Right lobe of liver (tissue), 6 donors: Measurements from ENCODE around the gene CNTN5. TPM values are rescaled to one million over a fixed set of nuclear protein-coding genes. Genes with fewer than 3 reads are reported as not detected.

Experiments
- ATAC-seq, 4 donors: fragments of 200-7000 bp; cut with Tn5 transposase; one replicate each; pipeline ENCODE4 v1.9.1; 2020; ENCODE audit warnings: mild to moderate bottlenecking in 4 of 4, moderate library complexity in 4 of 4
- DNase-seq, 3 donors: peaks; one replicate each; pipeline ENCODE4 v3.0.0-alpha.2; 2020
- H3K27ac ChIP-seq, 3 donors: fragments of 200-600 bp; one replicate each; pipeline ENCODE4 v1.8.0; 2022
- H3K27me3 ChIP-seq, 2 donors: fragments of 200-600 bp; one replicate each; pipeline ENCODE4 v1.8.0; 2022
- H3K36me3 ChIP-seq, 4 donors: fragments of 200-600 bp; sonication (generic) in 1 of 4; one replicate each; pipeline versions ENCODE4 v1.5.1 to v1.8.0; 2017 to 2022; ENCODE audit warnings: control low read depth in 1 of 4
- H3K4me1 ChIP-seq, 4 donors: fragments of 200-600 bp; sonication (generic) in 1 of 4; one replicate each; pipeline versions ENCODE4 v1.5.1 to v1.8.0; 2017 to 2022; ENCODE audit warnings: control low read depth in 1 of 4
- H3K4me3 ChIP-seq, 3 donors: fragments of 200-600 bp; one replicate each; pipeline ENCODE4 v1.8.0; 2022
- H3K9me3 ChIP-seq, 4 donors: fragments of 200-600 bp; sonication (generic) in 1 of 4; one replicate each; pipeline versions ENCODE4 v1.5.1 to v1.8.0; 2017 to 2022; ENCODE audit warnings: control low read depth in 1 of 4
- POLR2A ChIP-seq: fragments of 450-650 bp; IDR thresholded peaks from one replicate; pipeline ENCODE4 v1.6.1; 2017; ENCODE audit warnings: antibody characterized with exemption, mild to moderate bottlenecking
- WGBS: methylation state at CpG from one replicate; pipeline ENCODE4 v1.1.6; 2018; ENCODE audit warnings: low coverage, low lambda C conversion rate; ENCODE audit not compliant: insufficient coverage; ENCODE audit errors: missing lambda C conversion rate; 5-methylcytosine and 5-hydroxymethylcytosine counted together
- intact Hi-C, 2 donors: fragments of 100-400 bp; cut with DNase I; formaldehyde crosslinking; loops; one replicate each; pipeline versions ENCODE4 v1.11.2 to v1.14.1; 2022
- total RNA-seq, 6 experiments: library from RNA; depleted of rRNA in 2 of 6; stranded (reverse); fragments of >200 nt in 2 of 6; fragmentation: NEBNext Ultra II Directional in 3 of 6; extraction: Animal tissue kit (Norgen Biotek cat#: 25700) in 3 of 6; gene quantifications; one replicate each; pipeline versions ENCODE4 v1.1.0 to v1.2.4, GENCODE V29; 2016 to 2023
- TF ChIP-seq, protein P1 (sequence below), 4 donors: fragments of 200-600 bp in 3 of 4; fragments of 450-650 bp in 1 of 4; IDR thresholded peaks; one replicate each; pipeline versions ENCODE4 v1.5.1 to v1.8.0; 2016 to 2022; ENCODE audit warnings: antibody characterized with exemption in 4 of 4, mild to moderate bottlenecking in 2 of 4
- donor health status: DM: no; HTN: yes; CAD: no.
- donor health status: DM: no; HTN: no; CAD: no.
- donor health status: DM: no; HTN: no; CAD: no.
- donor health status: DM: no; HTN: yes; CAD: no.
- donor health status: DM: no; HTN: yes; CAD: no.

The CNTN5 gene
- total RNA-seq, 6 experiments from 2014 or later: 0.13 to 0.19 TPM; not detected in 4

DNA sequence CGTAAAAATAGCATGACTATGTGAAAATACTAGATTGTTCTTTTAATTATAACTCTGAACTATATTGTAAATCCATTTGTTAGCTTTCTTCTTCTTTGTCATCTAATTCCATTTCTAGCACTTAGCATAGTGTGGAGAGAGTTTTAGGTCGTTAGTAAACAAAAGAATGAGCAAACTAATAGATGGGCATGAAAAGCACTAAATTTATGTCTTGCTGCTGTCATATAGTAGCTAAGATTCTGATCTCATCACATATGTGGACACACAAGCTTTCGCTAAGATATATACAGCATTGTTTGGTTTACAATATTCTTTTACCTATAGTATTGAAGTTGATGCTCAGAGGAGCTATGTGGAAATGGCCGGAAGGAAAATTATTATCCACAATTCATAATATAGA lies 370.5 kb downstream of the CNTN5 start:
- ATAC-seq (no peak), DNase-seq (no peak)
- no peak overlapping the region for H3K4me3 ChIP-seq
- WGBS: 52% methylated on average over 4 of the region's 4 CpGs
- intact Hi-C loops: no loop called here
- no peaks in the 10 kb centered on the region for H3K4me1 ChIP-seq
- H3K27me3 ChIP-seq: no peaks in the 10 kb centered on the region
- no peak overlapping the region for H3K27ac ChIP-seq
- no peaks in the 10 kb centered on the region for H3K36me3 ChIP-seq
- no peaks in the 10 kb centered on the region for H3K9me3 ChIP-seq
- TF ChIP-seq, protein P1, sequence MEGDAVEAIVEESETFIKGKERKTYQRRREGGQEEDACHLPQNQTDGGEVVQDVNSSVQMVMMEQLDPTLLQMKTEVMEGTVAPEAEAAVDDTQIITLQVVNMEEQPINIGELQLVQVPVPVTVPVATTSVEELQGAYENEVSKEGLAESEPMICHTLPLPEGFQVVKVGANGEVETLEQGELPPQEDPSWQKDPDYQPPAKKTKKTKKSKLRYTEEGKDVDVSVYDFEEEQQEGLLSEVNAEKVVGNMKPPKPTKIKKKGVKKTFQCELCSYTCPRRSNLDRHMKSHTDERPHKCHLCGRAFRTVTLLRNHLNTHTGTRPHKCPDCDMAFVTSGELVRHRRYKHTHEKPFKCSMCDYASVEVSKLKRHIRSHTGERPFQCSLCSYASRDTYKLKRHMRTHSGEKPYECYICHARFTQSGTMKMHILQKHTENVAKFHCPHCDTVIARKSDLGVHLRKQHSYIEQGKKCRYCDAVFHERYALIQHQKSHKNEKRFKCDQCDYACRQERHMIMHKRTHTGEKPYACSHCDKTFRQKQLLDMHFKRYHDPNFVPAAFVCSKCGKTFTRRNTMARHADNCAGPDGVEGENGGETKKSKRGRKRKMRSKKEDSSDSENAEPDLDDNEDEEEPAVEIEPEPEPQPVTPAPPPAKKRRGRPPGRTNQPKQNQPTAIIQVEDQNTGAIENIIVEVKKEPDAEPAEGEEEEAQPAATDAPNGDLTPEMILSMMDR (IDR thresholded peaks at IDR 0.05): no peak
- TF ChIP-seq POLR2A: no peak

DNA sequence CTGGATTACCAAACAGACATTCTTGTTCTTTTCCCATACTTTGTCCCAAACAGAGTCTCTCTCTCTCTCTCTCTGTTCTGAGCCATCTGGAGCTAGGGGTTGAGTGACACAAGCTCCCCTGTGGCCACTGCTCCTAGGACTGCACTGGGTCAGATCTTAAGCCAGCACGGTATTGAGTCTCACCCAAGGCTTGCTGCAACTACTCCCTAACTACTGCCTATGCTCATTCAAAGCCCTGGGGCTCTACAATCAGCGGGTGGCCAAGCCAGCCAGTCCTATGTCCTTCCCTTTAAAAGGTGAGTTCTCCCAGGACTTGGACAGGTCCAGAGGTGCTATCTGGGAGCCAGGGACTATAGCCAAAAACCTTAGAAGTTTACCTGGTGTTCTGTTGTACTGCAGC lies 385.6 kb downstream of the CNTN5 start:
- Histone ChIP-seq H3K9me3 (no peaks in the 10 kb centered on the region), H3K4me1 (no peaks in the 10 kb centered on the region), H3K27ac (no peak overlapping the region), H3K27me3 (no peaks in the 10 kb centered on the region), H3K36me3 (no peaks in the 10 kb centered on the region), H3K4me3 (no peak overlapping the region)
- TF ChIP-seq POLR2A: no peak
- TF ChIP-seq, protein P1 (IDR thresholded peaks at IDR 0.05): no peak
- 17% methylated on average over 1 of the region's 2 CpGs for WGBS
- intact Hi-C loops: no loop called here
- DNase-seq: no peak
- no peak for ATAC-seq

DNA sequence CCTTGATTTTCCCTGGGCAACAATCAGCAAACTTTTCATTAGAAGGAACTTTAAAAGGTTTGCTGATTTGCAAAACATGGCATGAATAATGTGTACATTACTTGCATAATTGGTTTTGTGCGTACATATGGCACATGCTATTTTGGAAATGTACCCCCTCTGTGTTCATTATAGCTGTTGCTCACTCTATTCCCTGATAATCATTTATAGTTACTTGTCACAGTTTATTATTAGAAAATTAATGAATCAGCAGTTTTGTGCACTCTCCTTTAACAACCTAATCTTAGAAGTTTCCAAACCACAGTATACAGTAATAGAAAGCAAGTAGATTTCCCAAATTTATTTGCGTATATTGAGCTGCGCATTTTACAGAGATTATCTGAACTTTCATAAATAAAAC lies 389.9 kb downstream of the CNTN5 start:
- ATAC-seq: no peak
- no peaks in the 10 kb centered on the region for H3K27me3 ChIP-seq
- no peak for DNase-seq
- H3K27ac ChIP-seq: no peak overlapping the region
- 82% methylated on average over 3 of the region's 3 CpGs for WGBS
- no peak overlapping the region for H3K4me3 ChIP-seq
- TF ChIP-seq POLR2A: no peak
- TF ChIP-seq, protein P1 (IDR thresholded peaks at IDR 0.05): no peak
- no peaks in the 10 kb centered on the region for H3K4me1 ChIP-seq
- intact Hi-C loops: no loop called here
- H3K36me3 ChIP-seq: no peaks in the 10 kb centered on the region
- H3K9me3 ChIP-seq: no peaks in the 10 kb centered on the region

DNA sequence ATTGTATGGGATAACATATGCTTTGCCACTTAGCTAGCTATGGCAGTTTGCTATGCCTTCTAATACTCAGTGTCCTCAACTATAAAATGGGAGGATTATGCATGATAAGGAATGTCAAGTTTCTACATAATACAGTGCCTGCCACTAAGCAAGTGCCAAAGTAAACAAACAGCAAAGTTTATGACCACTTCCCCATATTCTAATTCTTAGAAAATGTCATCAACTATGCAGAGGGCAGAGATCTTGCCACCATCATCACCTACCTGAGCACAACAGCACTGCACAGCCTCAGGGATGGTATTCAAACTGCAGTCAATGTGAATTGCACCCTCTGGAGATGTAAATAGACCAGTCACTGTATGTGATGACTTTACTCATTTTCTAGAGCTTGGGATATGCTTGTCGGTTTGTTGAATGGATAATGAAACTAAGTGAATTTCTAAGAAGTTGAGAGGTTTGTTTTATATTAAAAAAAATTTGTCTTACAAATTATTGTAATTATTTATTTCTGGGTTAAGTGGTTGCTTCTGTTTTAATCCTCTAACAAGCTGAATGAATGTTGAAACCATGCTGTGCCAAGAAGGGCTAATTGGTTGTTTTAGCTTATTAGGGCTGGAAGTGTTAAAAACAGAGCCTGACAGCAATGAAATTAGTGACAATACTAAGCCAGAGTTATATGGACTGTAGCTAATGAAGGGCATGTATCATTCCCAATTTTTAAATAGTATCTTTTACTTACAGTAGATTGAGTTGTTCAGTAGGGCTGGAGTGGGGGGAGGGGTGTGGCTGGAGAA lies 398.4 kb downstream of the CNTN5 start:
- DNase-seq (no peak), ATAC-seq (no peak)
- intact Hi-C loops: no loop called here
- no peaks in the 10 kb centered on the region for H3K27me3 ChIP-seq
- H3K9me3 ChIP-seq: no peaks in the 10 kb centered on the region
- WGBS: 27% methylated on average over 1 of the region's 1 CpG
- H3K36me3 ChIP-seq: no peaks in the 10 kb centered on the region
- TF ChIP-seq, protein P1 (IDR thresholded peaks at IDR 0.05): no peak
- TF ChIP-seq POLR2A: no peak
- no peak overlapping the region for H3K4me3 ChIP-seq
- H3K4me1 ChIP-seq: no peaks in the 10 kb centered on the region
- H3K27ac ChIP-seq: no peak overlapping the region
